ENCODE results near the gene XRCC3.

The XRCC3 gene

DNA sequence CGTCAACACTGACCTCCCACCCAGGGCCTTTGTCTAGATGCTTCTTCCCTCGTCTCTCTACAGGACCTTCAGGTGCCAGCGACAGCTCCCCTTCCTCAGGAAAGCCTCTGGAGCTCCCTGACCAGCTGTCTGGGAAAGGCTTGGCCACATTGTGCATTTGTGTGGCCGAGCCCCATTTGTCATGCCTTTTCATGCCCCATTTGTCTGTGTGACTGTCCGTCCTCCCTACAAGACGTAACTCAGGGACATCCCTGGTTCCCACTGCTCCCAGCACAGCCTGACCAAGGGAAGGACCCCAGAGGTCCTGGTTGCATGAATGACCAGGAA is 24.2 kb upstream of the XRCC3 start:
- CTCF ChIA-PET = no interaction called here
- POLR2A ChIA-PET (ENCODE audit: low non-redundant PET) = no interaction called here
- TF ChIP-seq, protein P1, sequence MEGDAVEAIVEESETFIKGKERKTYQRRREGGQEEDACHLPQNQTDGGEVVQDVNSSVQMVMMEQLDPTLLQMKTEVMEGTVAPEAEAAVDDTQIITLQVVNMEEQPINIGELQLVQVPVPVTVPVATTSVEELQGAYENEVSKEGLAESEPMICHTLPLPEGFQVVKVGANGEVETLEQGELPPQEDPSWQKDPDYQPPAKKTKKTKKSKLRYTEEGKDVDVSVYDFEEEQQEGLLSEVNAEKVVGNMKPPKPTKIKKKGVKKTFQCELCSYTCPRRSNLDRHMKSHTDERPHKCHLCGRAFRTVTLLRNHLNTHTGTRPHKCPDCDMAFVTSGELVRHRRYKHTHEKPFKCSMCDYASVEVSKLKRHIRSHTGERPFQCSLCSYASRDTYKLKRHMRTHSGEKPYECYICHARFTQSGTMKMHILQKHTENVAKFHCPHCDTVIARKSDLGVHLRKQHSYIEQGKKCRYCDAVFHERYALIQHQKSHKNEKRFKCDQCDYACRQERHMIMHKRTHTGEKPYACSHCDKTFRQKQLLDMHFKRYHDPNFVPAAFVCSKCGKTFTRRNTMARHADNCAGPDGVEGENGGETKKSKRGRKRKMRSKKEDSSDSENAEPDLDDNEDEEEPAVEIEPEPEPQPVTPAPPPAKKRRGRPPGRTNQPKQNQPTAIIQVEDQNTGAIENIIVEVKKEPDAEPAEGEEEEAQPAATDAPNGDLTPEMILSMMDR (conservative IDR thresholded peaks at IDR 0.05; ENCODE audit: low read depth) = no peak
- no peak overlapping the region for H3K27ac ChIP-seq
- DNase-seq (ENCODE audit: low spot score) = no peak

DNA sequence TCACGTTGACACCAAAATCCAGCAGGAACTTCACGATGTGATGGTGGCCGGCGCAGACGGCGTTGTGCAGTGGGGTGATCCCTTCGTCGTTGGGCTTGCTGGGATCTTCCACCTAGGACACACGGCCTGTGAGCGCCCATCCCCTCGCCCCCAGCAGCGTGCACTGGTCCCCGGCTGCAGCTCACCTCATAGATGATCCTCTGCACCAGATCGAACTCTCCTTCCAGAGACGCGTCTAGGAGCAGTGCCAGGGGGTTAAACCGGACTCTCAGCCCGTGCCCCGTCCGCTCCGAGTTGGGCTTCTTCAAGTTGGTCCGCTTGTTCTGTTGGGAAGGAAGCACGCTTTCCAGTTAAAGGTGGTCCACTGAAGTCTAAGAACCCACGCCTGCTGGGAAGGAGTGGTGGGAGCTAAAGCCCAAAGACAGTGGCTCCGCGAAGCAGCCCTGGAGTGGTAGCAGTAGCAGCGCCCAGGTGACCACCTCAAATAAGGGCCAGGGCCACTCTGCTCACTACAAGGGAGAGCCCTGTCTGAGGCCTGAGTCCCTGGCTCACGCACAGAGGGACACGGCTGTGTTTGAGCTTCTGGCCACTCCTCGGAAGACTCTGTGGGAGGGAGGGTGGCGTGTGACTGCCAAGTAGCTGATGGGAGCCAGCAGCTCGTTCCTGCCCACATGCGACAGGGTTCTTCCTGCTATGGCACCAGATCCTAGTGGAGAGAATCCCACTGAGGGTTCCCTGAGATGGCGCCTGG is 23.6 kb upstream of the XRCC3 start:
- CTCF ChIA-PET = interaction anchor here (0.7 kb wide), 1 partner anchor 171 kb away, joined by 3 read pairs; no protein-coding TSS in a partner anchor

DNA sequence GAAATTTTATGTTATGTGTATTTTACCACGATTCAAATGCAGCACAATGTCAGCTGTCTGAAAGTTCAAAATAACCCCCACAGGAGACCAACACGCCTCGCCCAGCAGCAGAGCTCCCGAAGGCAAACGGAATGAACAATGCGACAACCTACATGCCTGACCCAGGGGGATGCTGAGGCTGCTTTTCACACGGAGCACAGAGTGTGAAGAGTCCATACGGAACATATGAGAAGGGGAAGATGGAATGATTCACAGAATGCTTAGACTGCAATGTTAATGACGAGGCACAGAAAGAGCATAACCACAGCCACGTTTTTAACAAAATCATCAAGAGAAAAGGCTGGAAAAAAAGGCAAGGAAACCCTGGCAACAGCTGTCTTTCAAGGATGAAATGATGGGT is 22.9 kb upstream of the XRCC3 start:
- DNase-seq (ENCODE audit: low spot score) = no peak
- CTCF ChIA-PET = interaction anchor here (0.7 kb wide), 1 partner anchor 172 kb away, joined by 3 read pairs; no protein-coding TSS in a partner anchor
- no peak overlapping the region for H3K27ac ChIP-seq
- POLR2A ChIA-PET (ENCODE audit: low non-redundant PET) = no interaction called here
- TF ChIP-seq, protein P1 (conservative IDR thresholded peaks at IDR 0.05; ENCODE audit: low read depth) = no peak

More for the DNA sequence above, 23.6 kb upstream of the XRCC3 start:
- no peak for DNase-seq (ENCODE audit: low spot score)
- POLR2A ChIA-PET (ENCODE audit: low non-redundant PET) = no interaction called here
- TF ChIP-seq, protein P1 (conservative IDR thresholded peaks at IDR 0.05; ENCODE audit: low read depth) = no peak
- H3K27ac ChIP-seq = no peak overlapping the region

DNA sequence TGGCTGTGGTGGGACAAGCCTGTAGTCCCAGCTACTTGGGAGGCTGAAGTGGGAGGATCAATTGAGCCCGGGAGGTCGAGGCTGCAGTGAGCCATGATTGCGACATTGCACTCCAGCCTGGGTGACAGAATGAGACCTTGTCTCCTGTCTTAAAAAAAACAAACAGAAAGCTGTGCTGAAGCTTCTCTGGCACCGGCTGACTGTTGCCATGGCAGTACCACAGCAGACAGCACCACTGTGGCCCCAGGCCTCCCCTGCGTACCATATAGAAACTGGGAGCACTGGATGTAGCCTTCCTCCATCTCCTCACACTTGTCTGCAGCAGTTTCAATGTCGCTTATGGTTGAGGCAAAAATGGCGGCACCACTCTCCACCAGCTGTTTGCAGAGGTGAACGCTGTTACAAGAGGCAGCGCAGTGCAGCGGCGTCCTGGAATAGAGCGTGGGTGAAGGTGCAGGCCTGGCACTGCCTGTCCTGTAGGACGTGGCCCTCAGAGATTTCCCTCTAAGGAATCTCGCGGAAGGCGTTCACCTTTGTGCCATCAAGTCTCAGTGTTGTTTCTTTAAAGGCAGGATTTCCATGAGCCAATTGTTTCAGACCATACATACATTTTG is 22.3 kb upstream of the XRCC3 start:
- DNase-seq (ENCODE audit: low spot score) = no peak
- POLR2A ChIA-PET (ENCODE audit: low non-redundant PET) = interaction anchor here (0.6 kb wide), 1 partner anchor 382 kb away, joined by 3 read pairs; no protein-coding TSS in a partner anchor
- TF ChIP-seq, protein P1 (conservative IDR thresholded peaks at IDR 0.05; ENCODE audit: low read depth) = no peak
- CTCF ChIA-PET = interaction anchor here (0.6 kb wide), 2 partner anchors 41 to 118 kb away, joined by 3 to 6 read pairs; no protein-coding TSS in a partner anchor
- no peak overlapping the region for H3K27ac ChIP-seq

DNA sequence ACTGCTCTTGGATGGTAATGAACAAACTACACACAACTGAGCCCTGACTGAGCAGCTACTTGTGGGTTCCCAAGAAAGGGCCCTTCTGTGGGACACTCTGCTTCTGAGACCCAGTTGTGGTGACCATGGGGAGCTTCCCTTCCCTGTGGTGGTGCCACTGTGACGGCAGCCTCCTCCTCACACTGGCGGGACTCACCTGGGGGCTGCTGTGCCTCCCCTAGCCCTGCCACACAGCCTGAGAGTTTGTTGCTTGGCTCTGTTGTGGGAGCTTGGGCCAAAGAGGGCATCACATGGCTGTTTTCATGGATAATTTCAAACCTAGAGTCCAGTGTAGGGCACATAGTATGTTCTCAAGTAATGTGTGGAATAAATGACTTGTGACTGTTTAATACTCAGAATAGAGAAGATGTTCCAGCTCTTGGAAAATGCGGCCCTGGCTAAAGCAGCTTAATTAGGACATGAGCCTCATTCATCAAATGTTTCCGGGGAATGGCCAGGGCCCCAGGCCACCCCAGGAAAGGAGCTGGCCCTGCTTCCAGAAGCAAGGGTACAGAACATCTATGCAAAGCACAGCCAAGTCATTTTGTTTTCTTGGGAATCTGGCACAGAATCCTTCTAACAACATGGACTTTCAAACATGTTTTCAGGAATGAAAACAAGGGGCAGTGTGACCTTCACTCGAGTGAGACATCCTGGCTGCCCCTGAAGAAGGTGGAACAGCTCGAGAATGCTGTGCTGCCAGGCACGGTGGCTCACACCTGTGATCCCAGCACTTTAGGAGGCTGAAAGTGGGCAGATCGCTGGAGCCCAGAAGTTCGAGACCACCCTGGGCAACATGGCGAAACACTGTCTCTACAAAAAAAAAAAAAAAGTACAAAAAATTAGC is 21.5 kb upstream of the XRCC3 start:
- TF ChIP-seq, protein P1 (conservative IDR thresholded peaks at IDR 0.05; ENCODE audit: low read depth) = no peak
- no peak for DNase-seq (ENCODE audit: low spot score)
- ChIA-PET POLR2A (ENCODE audit: low non-redundant PET) (interaction anchor here (0.6 kb wide), 1 partner anchor 383 kb away, joined by 3 read pairs; no protein-coding TSS in a partner anchor), CTCF (interaction anchor here (0.6 kb wide), 3 partner anchors 42 to 164 kb away, joined by 3 to 6 read pairs (median 3); no protein-coding TSS in a partner anchor)
- peak overlapping the region; percentile 49 for H3K27ac ChIP-seq
